H9 (cell line): ENCODE measurements around the gene SLC4A1. TPM values are rescaled to one million over a fixed set of nuclear protein-coding genes. Genes with fewer than 3 reads are reported as not detected.

Experiments
- DNase-seq: peaks from one replicate; pipeline ENCODE4 v3.0.0-alpha.2; 2017
- H2AFZ ChIP-seq: one replicate; pipeline ENCODE4 v1.6.1; 2013; ENCODE audit warnings: mild to moderate bottlenecking, low read length, control low read depth, moderate library complexity
- H2AK5ac ChIP-seq: 2 replicates; pipeline ENCODE4 v1.6.1; 2013; ENCODE audit warnings: low read length, control low read depth, mixed read lengths; ENCODE audit not compliant: insufficient read length
- H2BK120ac ChIP-seq: one replicate; pipeline ENCODE4 v1.6.1; 2013; ENCODE audit warnings: low read depth, mild to moderate bottlenecking, low read length, control low read depth, inconsistent platforms; ENCODE audit not compliant: poor library complexity, severe bottlenecking
- H2BK12ac ChIP-seq: 2 replicates; pipeline ENCODE4 v1.6.1; 2013; ENCODE audit warnings: low read length, control low read depth, mixed read lengths, low read depth; ENCODE audit not compliant: insufficient read length
- H2BK15ac ChIP-seq: 2 replicates; pipeline ENCODE4 v1.6.1; 2013; ENCODE audit warnings: low read depth, low read length, control low read depth
- H2BK20ac ChIP-seq: one replicate; pipeline ENCODE4 v1.6.1; 2013; ENCODE audit warnings: low read depth, mild to moderate bottlenecking, low read length, control low read depth, inconsistent platforms; ENCODE audit not compliant: poor library complexity, severe bottlenecking
- H2BK5ac ChIP-seq: 2 replicates; pipeline ENCODE4 v1.6.1; 2013; ENCODE audit warnings: low read length, control low read depth, mixed read lengths; ENCODE audit not compliant: insufficient read length
- H3K14ac ChIP-seq: 2 replicates; pipeline ENCODE4 v1.6.1; 2013; ENCODE audit warnings: low read length, control low read depth; ENCODE audit not compliant: insufficient read depth
- H3K18ac ChIP-seq: 2 replicates; pipeline ENCODE4 v1.6.1; 2013; ENCODE audit warnings: low read depth, mild to moderate bottlenecking, mixed read lengths, low read length, control low read depth; ENCODE audit not compliant: insufficient read length
- H3K23ac ChIP-seq: 2 replicates; pipeline ENCODE4 v1.6.1; 2013; ENCODE audit warnings: low read length, control low read depth, mixed read lengths, low read depth; ENCODE audit not compliant: insufficient read length
- H3K23me2 ChIP-seq: 2 replicates; pipeline ENCODE4 v1.6.1; 2013; ENCODE audit warnings: low read depth, mild to moderate bottlenecking, mixed read lengths, low read length, control low read depth; ENCODE audit not compliant: insufficient read length, poor library complexity, severe bottlenecking
- H3K27ac ChIP-seq: 2 replicates; pipeline ENCODE4 v1.5.1; 2013; ENCODE audit warnings: low read length, control low read depth, mixed read lengths, low read depth; ENCODE audit not compliant: insufficient read length
- H3K27me3 ChIP-seq: 2 replicates; pipeline ENCODE4 v1.6.1; 2013; ENCODE audit warnings: low read length, control low read depth, inconsistent platforms; ENCODE audit not compliant: insufficient read depth
- H3K4ac ChIP-seq: 2 replicates; pipeline ENCODE4 v1.6.1; 2013; ENCODE audit warnings: low read depth, mild to moderate bottlenecking, control low read depth, inconsistent platforms, low read length, moderate library complexity
- H3K4me1 ChIP-seq: 2 replicates; pipeline ENCODE4 v1.6.1; 2013; ENCODE audit warnings: low read length, control low read depth, inconsistent platforms; ENCODE audit not compliant: insufficient read depth
- H3K4me2 ChIP-seq: 2 replicates; pipeline ENCODE4 v1.6.1; 2013; ENCODE audit warnings: low read length, control low read depth, mixed read lengths; ENCODE audit not compliant: insufficient read length, insufficient read depth
- H3K56ac ChIP-seq: 2 replicates; pipeline ENCODE4 v1.6.1; 2013; ENCODE audit warnings: low read depth, mild to moderate bottlenecking, mixed read lengths, low read length, control low read depth; ENCODE audit not compliant: insufficient read length
- H3K79me1 ChIP-seq: 2 replicates; pipeline ENCODE4 v1.6.1; 2013; ENCODE audit warnings: low read depth, mild to moderate bottlenecking, moderate library complexity, low read length, control low read depth, inconsistent platforms; ENCODE audit not compliant: insufficient read depth, poor library complexity, severe bottlenecking
- H3K79me2 ChIP-seq: 2 replicates; pipeline ENCODE4 v1.6.1; 2013; ENCODE audit warnings: low read length, control low read depth, inconsistent platforms; ENCODE audit not compliant: insufficient read depth
- H3K9ac ChIP-seq: 2 replicates; pipeline ENCODE4 v1.6.1; 2013; ENCODE audit warnings: low read length, control low read depth, mixed read lengths; ENCODE audit not compliant: insufficient read length; ENCODE audit errors: extremely low read depth
- H3K9me3 ChIP-seq: one replicate; pipeline ENCODE4 v1.6.1; 2013; ENCODE audit warnings: low read depth, low read length, inconsistent platforms; ENCODE audit not compliant: control insufficient read depth
- H3T11ph ChIP-seq: one replicate; pipeline ENCODE4 v1.6.1; 2013; ENCODE audit warnings: mild to moderate bottlenecking, low read length, control low read depth, inconsistent platforms
- H4K20me1 ChIP-seq: one replicate; pipeline ENCODE4 v1.6.1; 2013; ENCODE audit not compliant: control insufficient read depth, insufficient read length, insufficient read depth
- H4K5ac ChIP-seq: 2 replicates; pipeline ENCODE4 v1.6.1; 2013; ENCODE audit warnings: low read depth, mild to moderate bottlenecking, mixed read lengths, low read length, control low read depth; ENCODE audit not compliant: insufficient read length
- H4K8ac ChIP-seq: replicated peaks from 2 replicates; pipeline ENCODE4 v1.6.1; 2013; ENCODE audit warnings: low read length, control low read depth, mixed read lengths, low read depth; ENCODE audit not compliant: insufficient read length
- H4K91ac ChIP-seq: 2 replicates; pipeline ENCODE4 v1.6.1; 2013; ENCODE audit warnings: low read depth, mild to moderate bottlenecking, moderate library complexity, mixed read lengths, low read length, control low read depth; ENCODE audit not compliant: insufficient read length
- H3K27ac Mint-ChIP-seq, 3 experiments: 2 replicates in 2 of 3; 3 replicates in 1 of 3; pipeline ENCODE4 v1.8.0; 2020 to 2021; ENCODE audit warnings: mixed read lengths in 3 of 3, mild to moderate bottlenecking in 1 of 3, moderate library complexity in 1 of 3
- H3K27me3 Mint-ChIP-seq: 2 replicates; pipeline ENCODE4 v1.8.0; 2021; ENCODE audit warnings: low read depth, mild to moderate bottlenecking, moderate library complexity, mixed read lengths
- H3K36me3 Mint-ChIP-seq, 3 experiments: 2 replicates in 2 of 3; 3 replicates in 1 of 3; pipeline ENCODE4 v1.8.0; 2020 to 2021; ENCODE audit warnings: low read depth in 3 of 3, mixed read lengths in 3 of 3; ENCODE audit not compliant: insufficient read depth in 1 of 3
- H3K4me1 Mint-ChIP-seq, 2 experiments: 2 replicates each; pipeline ENCODE4 v1.8.0; 2020; ENCODE audit warnings: mixed read lengths in 2 of 2
- H3K4me3 Mint-ChIP-seq, 2 experiments: 2 replicates in 1 of 2; 3 replicates in 1 of 2; pipeline ENCODE4 v1.8.0; 2020 to 2021; ENCODE audit warnings: mild to moderate bottlenecking in 2 of 2, mixed read lengths in 2 of 2, moderate library complexity in 1 of 2
- H3K9me3 Mint-ChIP-seq, 2 experiments: 2 replicates in 1 of 2; 3 replicates in 1 of 2; pipeline ENCODE4 v1.8.0; 2020; ENCODE audit warnings: mild to moderate bottlenecking in 2 of 2, mixed read lengths in 2 of 2, moderate library complexity in 1 of 2
- CTCF ChIP-seq: fragments of 200-600 bp; sonication (generic); conservative IDR thresholded peaks from 3 replicates; pipeline ENCODE4 v1.8.0; 2021; ENCODE audit warnings: antibody characterized with exemption, mild to moderate bottlenecking
- WGBS: extraction: QIAGEN DNeasy Blood & Tissue Kit; methylation state at CpG from one replicate; pipeline ENCODE4 v1.1.7; 2013; ENCODE audit warnings: missing lambda C conversion rate, low lambda C conversion rate, mixed read lengths; ENCODE audit not compliant: insufficient read length; ENCODE audit errors: extremely low coverage; 5-methylcytosine and 5-hydroxymethylcytosine counted together
- long read RNA-seq: library from polyadenylated mRNA; unstranded; transcript quantifications from one replicate; pipeline ENCODE4 v2.0.0, GENCODE V29; 2020
- total RNA-seq: library from RNA; stranded (reverse); gene quantifications from 2 replicates; pipeline ENCODE4 v1.2.1, GENCODE V29; 2021

SLC4A1 gene
- 0.13 TPM in 1 of 2 replicates, not detected in the other for total RNA-seq
- long read RNA-seq = 0 reads

GRCh38 chr17:44267818-44268490 is at the start of gene SLC4A1:
TSS of gene SLC4A1 (minus strand) at chr17:44268135. CDS start at chr17:44262866, 5,269 bp downstream.
- Histone ChIP-seq H4K5ac (no peak within 1 kb of the TSS), H3K4me2 (no peak within 1 kb of the TSS), H2BK15ac (no peak within 1 kb of the TSS), H3K79me2 (no peaks in the 10 kb centered on the region), H3K14ac (no peak within 1 kb of the TSS), H3K4ac (no peak within 1 kb of the TSS), H3T11ph (no peak within 1 kb of the TSS), H2BK20ac (no peak within 1 kb of the TSS), H3K79me1 (no peaks in the 10 kb centered on the region), H4K8ac (no peak within 1 kb of the TSS), H3K56ac (no peak within 1 kb of the TSS), H3K23ac (no peak within 1 kb of the TSS), H3K9ac (no peak within 1 kb of the TSS), H3K9me3 (no peaks in the 10 kb centered on the region), H3K27ac (no peak within 1 kb of the TSS), H2BK120ac (no peak within 1 kb of the TSS), H4K20me1 (no peaks in the 10 kb centered on the region), H2BK12ac (no peak within 1 kb of the TSS), H2AK5ac (no peak within 1 kb of the TSS), H4K91ac (no peak within 1 kb of the TSS), H3K23me2 (no peaks in the 10 kb centered on the region), H3K27me3 (no peaks in the 10 kb centered on the region), H3K18ac (no peak within 1 kb of the TSS), H2AFZ (no peak within 1 kb of the TSS), H2BK5ac (no peak within 1 kb of the TSS), H3K4me1 (no peaks in the 10 kb centered on the region)
- Mint-ChIP-seq H3K27ac (peak within 1 kb of the TSS in 2 of 3 experiments; percentile 62 to 78; a peak in 2 of 7 replicates), H3K4me3 (no peak within 1 kb of the TSS), H3K36me3 (no peaks in the 10 kb centered on the region; a peak in 1 of 7 replicates), H3K9me3 (no peaks in the 10 kb centered on the region), H3K27me3 (peaks cover 11% of the 10 kb centered on the region), H3K4me1 (peaks cover 10 to 13% of the 10 kb centered on the region in 2 experiments)
- WGBS = no CpG with 5 or more reads among the region's 14 CpGs
- TF ChIP-seq CTCF = no peak
- DNase-seq = no peak
